ENCODE data around the gene PLPPR1. TPM values are rescaled to one million over a fixed set of nuclear protein-coding genes. Genes with fewer than 3 reads are reported as not detected.

The PLPPR1 gene
- polyA plus RNA-seq, 3 donors = not detected

GRCh38 chr9:101092922-101093321 is 64.4 kb downstream of the PLPPR1 start:
- H3K4me1 ChIP-seq (ENCODE audit: control insufficient read depth in 1 of 2, insufficient read depth in 2 of 2, low read length in 2 of 2) = no peaks in the 10 kb centered on the region
- no peak overlapping the region for H3K27ac Mint-ChIP-seq
- H3K27ac ChIP-seq (ENCODE audit: low read depth in 1 of 2, low read length in 2 of 2) = no peak overlapping the region
- H3K9me3 Mint-ChIP-seq = peaks cover 0 to 2% (median 1%) of the 10 kb centered on the region in 7 donors
- TF ChIP-seq CTCF (IDR thresholded peaks at IDR 0.05) = no peak
- H3K4me3 Mint-ChIP-seq = no peak overlapping the region
- no peaks in the 10 kb centered on the region for H4K20me1 ChIP-seq (ENCODE audit: insufficient read depth, low read length)
- H3K9me3 ChIP-seq (replicated peaks in 1 of 2; ENCODE audit: control insufficient read depth in 1 of 2, insufficient read depth in 1 of 2, low read length in 2 of 2) = no peaks in the 10 kb centered on the region
- no peak overlapping the region for H3K9ac ChIP-seq (ENCODE audit: insufficient read depth, low read length, poor library complexity, severe bottlenecking)
- DNase-seq = no peak
- WGBS (ENCODE audit: insufficient coverage) = no CpG with 5 or more reads among the region's 1 CpG
- no peak overlapping the region for H3K4me2 ChIP-seq (replicated peaks; ENCODE audit: extremely low read depth, low read length, poor library complexity, severe bottlenecking)
- H2AFZ ChIP-seq (ENCODE audit: insufficient read depth, low read depth, low read length, poor library complexity, severe bottlenecking) = no peak overlapping the region
- H3K4me1 Mint-ChIP-seq = no peaks in the 10 kb centered on the region
- no peaks in the 10 kb centered on the region for H3K36me3 Mint-ChIP-seq
- no peaks in the 10 kb centered on the region for H3K36me3 ChIP-seq (replicated peaks in 1 of 2; ENCODE audit: control insufficient read depth in 1 of 2, insufficient read depth in 2 of 2, low read length in 2 of 2)
- H3K27me3 ChIP-seq (ENCODE audit: control insufficient read depth in 2 of 2, insufficient read depth in 2 of 2, low read length in 2 of 2) = no peaks in the 10 kb centered on the region
- no peaks in the 10 kb centered on the region for H3K27me3 Mint-ChIP-seq (ENCODE audit: low read depth in 3 of 3)
- H3K4me3 ChIP-seq (replicated peaks in 1 of 3; ENCODE audit: low read depth in 2 of 3, low read length in 3 of 3) = no peak overlapping the region
- intact Hi-C loops (cut with micrococcal nuclease) = no loop called here
- H3K79me2 ChIP-seq (ENCODE audit: insufficient read depth, low read length) = no peaks in the 10 kb centered on the region

DNA sequence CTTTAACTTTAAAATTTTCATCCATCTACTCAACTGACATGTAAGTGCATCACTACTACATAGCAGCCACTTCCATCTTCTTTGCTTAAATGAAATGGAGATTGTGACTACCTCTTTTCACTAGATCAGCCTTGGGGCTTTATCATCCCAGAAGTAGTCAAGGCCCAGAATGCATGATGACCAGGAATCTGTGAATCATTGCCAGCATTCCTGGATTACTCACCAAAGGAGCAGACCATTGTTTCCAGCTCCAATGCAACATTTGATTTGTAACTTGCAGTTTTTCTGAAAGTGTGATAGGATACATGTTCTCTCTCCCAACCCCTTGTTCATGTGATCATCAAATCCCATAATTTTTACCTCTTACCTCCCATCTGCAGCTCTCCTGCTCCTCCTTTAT is 65.1 kb downstream of the PLPPR1 start:
- DNase-seq = no peak
- Histone ChIP-seq H4K20me1 (ENCODE audit: insufficient read depth, low read length) (no peaks in the 10 kb centered on the region), H3K9ac (ENCODE audit: insufficient read depth, low read length, poor library complexity, severe bottlenecking) (no peak overlapping the region), H3K4me3 (replicated peaks in 1 of 3; ENCODE audit: low read depth in 2 of 3, low read length in 3 of 3) (no peak overlapping the region), H3K27me3 (ENCODE audit: control insufficient read depth in 2 of 2, insufficient read depth in 2 of 2, low read length in 2 of 2) (no peaks in the 10 kb centered on the region), H3K36me3 (replicated peaks in 1 of 2; ENCODE audit: control insufficient read depth in 1 of 2, insufficient read depth in 2 of 2, low read length in 2 of 2) (no peaks in the 10 kb centered on the region), H3K4me2 (replicated peaks; ENCODE audit: extremely low read depth, low read length, poor library complexity, severe bottlenecking) (no peak overlapping the region), H3K27ac (ENCODE audit: low read depth in 1 of 2, low read length in 2 of 2) (no peak overlapping the region), H2AFZ (ENCODE audit: insufficient read depth, low read depth, low read length, poor library complexity, severe bottlenecking) (no peak overlapping the region), H3K79me2 (ENCODE audit: insufficient read depth, low read length) (no peaks in the 10 kb centered on the region), H3K4me1 (ENCODE audit: control insufficient read depth in 1 of 2, insufficient read depth in 2 of 2, low read length in 2 of 2) (no peaks in the 10 kb centered on the region), H3K9me3 (replicated peaks in 1 of 2; ENCODE audit: control insufficient read depth in 1 of 2, insufficient read depth in 1 of 2, low read length in 2 of 2) (no peaks in the 10 kb centered on the region)
- no peak overlapping the region for H3K27ac Mint-ChIP-seq
- H3K27me3 Mint-ChIP-seq (ENCODE audit: low read depth in 3 of 3) = no peaks in the 10 kb centered on the region
- peaks cover 0 to 2% (median 1%) of the 10 kb centered on the region in 7 donors for H3K9me3 Mint-ChIP-seq
- TF ChIP-seq CTCF (IDR thresholded peaks at IDR 0.05) = no peak
- no peaks in the 10 kb centered on the region for H3K4me1 Mint-ChIP-seq
- no peak overlapping the region for H3K4me3 Mint-ChIP-seq
- intact Hi-C loops (cut with micrococcal nuclease) = no loop called here
- no peaks in the 10 kb centered on the region for H3K36me3 Mint-ChIP-seq

Measured in CD14-positive monocyte (primary cell).